CD4-positive, alpha-beta T cell treated with Interleukin-1 beta for 1 hour (primary cell): ENCODE measurements around the gene EPHB1.

Experiments
- DNase-seq, 2 donors: peaks; one replicate each; pipeline ENCODE4 v3.0.0-alpha.2; 2020 to 2022

Gene EPHB1

GRCh38 chr3:134885877-134886621 is 91.0 kb downstream of the EPHB1 start:
- no peak for DNase-seq

GRCh38 chr3:134886991-134887390 is 91.9 kb downstream of the EPHB1 start:
- no peak for DNase-seq

GRCh38 chr3:134887536-134887935 is 92.5 kb downstream of the EPHB1 start:
- DNase-seq = no peak

- DNase-seq = no peak
Measured at GRCh38 chr3:134892326-134892725, 97.3 kb downstream of the EPHB1 start.

GRCh38 chr3:134892761-134893160 is 97.7 kb downstream of the EPHB1 start:
- DNase-seq = no peak

- DNase-seq = no peak
Measured at GRCh38 chr3:134894533-134894932, 99.5 kb downstream of the EPHB1 start.

GRCh38 chr3:134895181-134895580 is 100.1 kb downstream of the EPHB1 start:
- DNase-seq = no peak

GRCh38 chr3:134896141-134896540 is 101.1 kb downstream of the EPHB1 start:
- no peak for DNase-seq

GRCh38 chr3:134896696-134897095 is 101.6 kb downstream of the EPHB1 start:
- DNase-seq = no peak

- no peak for DNase-seq
Measured at GRCh38 chr3:134897391-134898141, 102.5 kb downstream of the EPHB1 start.

- no peak for DNase-seq
Measured at GRCh38 chr3:134898181-134898754, 103.2 kb downstream of the EPHB1 start.

GRCh38 chr3:134899786-134900185 is 104.7 kb downstream of the EPHB1 start:
- no peak for DNase-seq

GRCh38 chr3:134900482-134900881 is 105.4 kb downstream of the EPHB1 start:
- DNase-seq = no peak

GRCh38 chr3:134901461-134901860 is 106.4 kb downstream of the EPHB1 start:
- DNase-seq = no peak

- no peak for DNase-seq
Measured at GRCh38 chr3:134903837-134904236, 108.8 kb downstream of the EPHB1 start.

GRCh38 chr3:134904241-134904771 is 109.2 kb downstream of the EPHB1 start:
- no peak for DNase-seq

GRCh38 chr3:134904776-134905646 is 110.0 kb downstream of the EPHB1 start:
- DNase-seq = no peak

GRCh38 chr3:134905647-134905935 is 110.5 kb downstream of the EPHB1 start:
- no peak for DNase-seq

- DNase-seq = no peak
Measured at GRCh38 chr3:134908271-134908670, 113.2 kb downstream of the EPHB1 start.

- no peak for DNase-seq
Measured at GRCh38 chr3:134910026-134910425, 115.0 kb downstream of the EPHB1 start.

GRCh38 chr3:134911586-134912548 is 116.8 kb downstream of the EPHB1 start:
- DNase-seq = no peak
